ENCODE data around the gene MYG1.
"Not testable (repeated sequence)": the region's sequence is repeated elsewhere in the genome, so short reads cannot be mapped to it uniquely, and the experiment has no call there.

The MYG1 gene

GRCh38 chr12:53287741-53288216 lies 11.7 kb upstream of the MYG1 start:
- DNase-seq (ENCODE audit: low read depth) = peak; percentile 50

GRCh38 chr12:53288322-53288721 lies 11.2 kb upstream of the MYG1 start:
- DNase-seq (ENCODE audit: low read depth) = no peak

DNA sequence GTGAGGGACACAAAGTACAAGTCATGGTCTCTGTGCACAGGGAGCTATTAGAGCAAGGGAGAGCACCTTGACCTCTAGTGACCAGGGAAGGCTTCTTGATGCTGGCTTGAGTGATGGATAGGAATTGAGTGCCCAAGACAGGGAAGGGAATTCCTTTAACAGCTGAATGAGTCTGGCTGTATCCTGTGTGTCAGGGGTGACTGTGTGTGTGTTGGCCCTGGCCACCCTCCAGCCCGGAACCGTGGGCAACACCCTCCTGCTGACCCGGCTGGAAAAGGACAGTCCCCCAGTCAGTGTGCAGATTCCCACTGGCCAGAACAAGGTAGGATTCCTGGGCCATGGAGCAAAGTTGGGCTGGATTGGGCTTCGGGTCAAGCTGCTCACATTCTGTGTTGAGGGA lies 9.6 kb upstream of the MYG1 start:
- no peak for DNase-seq (ENCODE audit: low read depth)

DNA sequence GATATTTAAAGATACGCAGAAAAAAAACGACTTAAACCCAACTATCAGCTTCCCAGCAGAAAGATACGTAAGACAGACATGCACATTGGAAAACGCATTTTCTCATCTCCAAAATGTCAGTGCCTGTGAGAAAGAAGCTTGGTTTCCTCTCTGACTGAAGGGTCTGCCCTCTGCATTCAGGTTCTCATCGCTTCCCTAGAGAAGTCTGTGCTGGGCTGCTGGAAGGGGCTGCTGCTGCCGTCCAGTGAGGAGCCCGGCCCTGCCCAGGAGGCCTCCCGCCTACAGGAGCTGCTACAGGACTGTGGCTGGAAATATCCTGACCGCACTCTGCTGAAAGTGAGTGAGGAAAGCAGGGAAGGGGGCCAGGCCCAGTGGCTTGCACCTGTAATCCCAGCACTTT lies 8.8 kb upstream of the MYG1 start:
- DNase-seq (ENCODE audit: low read depth) = no peak

GRCh38 chr12:53292426-53292825 lies 7.1 kb upstream of the MYG1 start:
- no peak for DNase-seq (ENCODE audit: low read depth)

DNA sequence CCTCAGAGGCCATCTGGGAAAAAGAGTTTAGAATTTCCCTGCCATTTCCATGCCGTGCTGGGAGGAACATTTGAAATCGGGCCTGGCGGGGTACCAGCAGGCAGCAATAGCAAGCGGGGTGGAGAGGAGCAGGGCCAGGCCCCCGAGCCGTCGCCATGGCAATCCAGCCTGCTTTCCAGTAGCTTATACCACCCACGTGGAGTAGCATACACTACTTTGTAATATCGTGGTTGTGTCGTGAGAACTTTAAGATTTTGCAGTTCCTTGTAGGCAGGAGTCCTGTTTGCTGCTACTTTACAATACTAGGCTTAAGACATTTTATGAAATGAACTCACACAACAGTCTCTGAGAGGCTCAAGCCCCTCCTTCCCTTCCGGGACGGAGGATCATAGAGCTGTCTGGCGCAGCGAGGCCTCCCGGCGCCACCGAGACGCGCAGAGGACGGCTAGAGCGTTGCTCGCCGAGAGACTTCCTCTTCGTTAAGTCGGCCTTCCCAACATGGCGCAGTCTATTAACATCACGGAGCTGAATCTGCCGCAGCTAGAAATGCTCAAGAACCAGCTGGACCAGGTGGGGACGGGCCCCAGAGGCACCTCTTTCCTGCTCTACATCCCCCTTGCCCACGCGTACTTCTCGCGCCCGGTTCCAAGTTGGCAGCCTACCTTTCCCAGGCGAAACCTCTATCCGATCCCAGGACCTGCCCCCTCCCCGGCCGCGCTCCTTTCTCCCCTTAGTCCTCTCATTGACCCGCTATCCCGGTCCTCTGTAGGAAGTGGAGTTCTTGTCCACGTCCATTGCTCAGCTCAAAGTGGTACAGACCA lies 4.2 kb upstream of the MYG1 start, which contains the start of gene PFDN5:
PFDN5 (plus strand) TSS at position 473 of the 821 bp plus-strand sequence; CDS start at position 499, 26 bp downstream.
- peak; percentile 82 for DNase-seq (ENCODE audit: low read depth)

DNA sequence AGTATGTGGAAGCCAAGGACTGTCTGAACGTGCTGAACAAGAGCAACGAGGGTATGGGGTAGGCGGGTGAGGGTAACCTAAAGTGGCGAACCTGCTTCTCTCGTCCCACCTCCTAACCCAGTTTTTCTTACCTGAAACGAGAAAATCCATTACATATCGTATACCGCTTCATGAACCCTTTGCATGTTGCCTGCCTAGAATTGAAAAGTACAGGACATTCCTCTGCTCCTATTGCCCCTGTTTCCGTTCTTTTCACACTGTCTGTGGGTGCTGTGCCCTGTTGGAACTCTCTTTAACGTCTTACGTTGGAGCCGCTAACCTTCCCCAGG lies 3.6 kb upstream of the MYG1 start:
- no peak for DNase-seq (ENCODE audit: low read depth)

- DNase-seq (ENCODE audit: low read depth) = not testable (repeated sequence)
Measured at GRCh38 chr12:53297106-53297505, 2.4 kb upstream of the MYG1 start.

DNA sequence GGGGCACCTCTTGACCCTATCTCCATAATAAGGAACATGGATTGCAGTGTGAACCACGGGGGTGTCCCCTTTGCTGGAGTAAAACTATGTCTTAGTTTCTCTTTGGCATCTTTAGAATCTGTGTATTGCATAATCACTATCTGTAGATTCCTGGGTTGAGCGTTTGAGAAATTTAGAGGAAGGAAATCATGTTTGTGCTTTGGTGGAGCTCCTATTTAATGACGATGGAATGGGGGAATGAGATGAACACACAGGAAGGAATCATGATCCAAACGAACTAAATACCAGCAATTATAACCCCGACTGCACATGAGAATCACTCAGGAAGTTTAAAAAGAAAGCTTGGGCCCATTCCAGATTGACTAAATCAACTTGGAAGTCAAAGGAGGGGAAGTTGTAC lies 1.3 kb upstream of the MYG1 start:
- no peak for DNase-seq (ENCODE audit: low read depth)

DNA sequence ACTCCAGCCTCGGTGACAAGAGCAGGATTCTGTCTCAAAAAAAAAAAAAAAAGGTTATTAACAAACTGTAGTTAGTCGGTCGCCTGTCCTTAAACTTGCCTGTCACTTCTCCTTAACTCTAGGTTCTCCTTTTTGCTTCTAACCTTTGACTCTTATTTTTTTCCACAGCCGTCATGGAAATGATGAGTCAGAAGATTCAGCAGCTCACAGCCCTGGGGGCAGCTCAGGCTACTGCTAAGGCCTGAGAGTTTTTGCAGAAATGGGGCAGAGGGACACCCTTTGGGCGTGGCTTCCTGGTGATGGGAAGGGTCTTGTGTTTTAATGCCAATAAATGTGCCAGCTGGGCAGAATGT lies 418 bp upstream of the MYG1 start:
- DNase-seq (ENCODE audit: low read depth) = no peak

- DNase-seq (ENCODE audit: low read depth) = no peak
Measured at GRCh38 chr12:53300187-53300586, 692 bp downstream of the MYG1 start.

- DNase-seq (ENCODE audit: low read depth) = no peak
Measured at GRCh38 chr12:53302903-53303302, 3.4 kb downstream of the MYG1 start.

DNA sequence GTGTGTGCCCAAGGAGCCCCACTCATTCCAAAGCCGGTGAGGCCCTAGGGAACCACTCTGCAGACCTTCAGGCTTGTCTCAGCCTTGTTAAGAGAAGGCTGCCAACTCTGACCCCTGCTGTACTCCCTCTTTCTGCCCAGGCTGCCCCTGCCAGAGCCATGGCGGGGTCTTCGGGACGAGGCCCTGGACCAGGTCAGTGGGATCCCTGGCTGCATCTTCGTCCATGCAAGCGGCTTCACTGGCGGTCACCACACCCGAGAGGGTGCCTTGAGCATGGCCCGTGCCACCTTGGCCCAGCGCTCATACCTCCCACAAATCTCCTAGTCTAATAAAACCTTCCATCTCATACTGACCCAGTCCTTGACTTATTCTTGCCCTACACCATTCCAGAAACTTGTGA lies 7.3 kb downstream of the MYG1 start:
- no peak for DNase-seq (ENCODE audit: low read depth)

DNA sequence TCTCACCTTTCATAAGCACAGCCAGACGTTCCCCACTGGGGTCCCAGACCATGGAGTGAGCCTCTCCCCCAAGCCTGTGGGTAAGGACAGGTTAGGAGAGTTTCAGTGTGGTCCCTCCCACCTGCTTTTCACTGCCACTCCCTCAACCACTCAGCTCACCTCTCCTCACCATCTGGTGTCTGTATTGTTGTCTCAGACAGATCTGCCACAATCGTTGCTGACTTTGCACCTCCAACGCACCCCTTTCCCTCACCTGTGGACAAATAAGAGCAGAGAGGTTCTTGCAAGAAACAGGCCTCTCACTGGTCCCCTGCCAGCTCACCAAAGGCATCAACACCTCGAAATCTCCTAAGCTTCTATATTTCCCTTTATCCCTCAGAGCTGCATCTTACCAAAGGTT lies 8.8 kb downstream of the MYG1 start:
- DNase-seq (ENCODE audit: low read depth) = no peak

DNA sequence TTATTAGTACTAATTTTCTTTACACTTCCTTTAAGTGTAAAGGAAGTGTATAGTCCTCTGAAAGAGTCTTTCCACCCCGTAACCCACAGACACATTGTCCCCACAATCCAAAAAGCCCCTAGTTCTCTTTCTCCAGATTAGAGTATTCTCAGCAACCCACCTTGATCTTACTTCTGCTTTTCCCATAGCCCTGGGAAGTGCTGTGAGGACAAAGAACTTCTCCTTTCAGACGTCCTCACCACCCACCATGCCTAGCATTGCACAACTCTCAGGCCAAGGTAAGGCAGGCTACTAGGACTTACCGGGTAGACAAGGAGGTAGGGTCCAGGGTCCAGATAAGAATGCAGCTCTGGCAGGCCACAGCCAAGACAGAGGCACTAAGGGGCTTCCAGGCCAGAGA lies 14.5 kb downstream of the MYG1 start:
- no peak for DNase-seq (ENCODE audit: low read depth)

GRCh38 chr12:53320352-53321195 lies 21.1 kb downstream of the MYG1 start:
- no peak for DNase-seq (ENCODE audit: low read depth)

GRCh38 chr12:53324113-53324778 lies 24.8 kb downstream of the MYG1 start:
- DNase-seq (ENCODE audit: low read depth) = peak; percentile 32

- DNase-seq (ENCODE audit: low read depth) = peak; percentile 78
Measured at GRCh38 chr12:53324779-53325510, 25.4 kb downstream of the MYG1 start.

GRCh38 chr12:53325511-53326061 lies 26.1 kb downstream of the MYG1 start:
- DNase-seq (ENCODE audit: low read depth) = no peak

DNA sequence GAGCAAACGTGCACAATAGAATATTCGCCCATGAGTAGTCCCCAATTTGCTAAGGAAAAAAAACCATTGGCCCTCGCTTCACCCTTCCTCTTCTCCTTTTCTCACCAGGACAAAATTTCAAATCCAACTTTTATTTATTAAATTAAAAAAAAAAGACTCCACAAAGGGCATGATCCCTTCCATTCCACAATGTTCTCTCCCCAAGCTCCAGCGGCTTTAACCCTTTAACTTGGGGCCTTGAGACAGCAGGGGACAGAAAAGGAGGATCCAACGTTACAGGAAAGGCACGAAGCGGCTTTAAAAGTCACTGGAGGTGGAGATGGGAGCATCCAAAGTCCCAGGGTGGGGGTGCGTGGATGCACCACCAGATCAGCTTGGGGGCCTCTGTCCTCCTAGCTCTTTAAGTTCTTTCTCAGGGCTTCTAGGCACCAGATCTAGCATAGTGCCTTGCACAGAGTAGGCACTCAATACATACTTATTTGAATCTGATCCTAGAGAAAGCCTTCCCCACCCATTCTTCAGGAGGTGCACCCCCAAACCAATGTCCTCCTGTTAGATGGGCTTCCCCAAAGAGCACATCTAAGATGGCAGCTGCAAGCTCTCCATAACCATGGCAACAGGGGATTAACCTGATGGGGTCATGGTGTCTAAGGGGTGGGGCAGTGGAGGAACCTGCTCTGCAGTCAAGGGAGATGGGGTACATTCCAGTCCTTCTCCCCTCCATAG lies 27.1 kb downstream of the MYG1 start:
- DNase-seq (ENCODE audit: low read depth) = no peak

GRCh38 chr12:53327435-53328042 lies 28.0 kb downstream of the MYG1 start:
- no peak for DNase-seq (ENCODE audit: low read depth)

All from activated T-helper 1 cell treated with Interleukin-2 at 50 U/mL for 16 hours (primary cell).